Stimulated activated CD8-positive, alpha-beta memory T cell treated with anti-CD3 and anti-CD28 coated beads, Interleukin-7, amount 100 ng/mL, for 24 hours (primary cell): ENCODE results near the gene XYLT1.

Experiments used
- DNase-seq: peaks from one replicate; pipeline ENCODE4 v3.0.0-alpha.2; 2020; ENCODE audit warnings: low read depth

Gene XYLT1

DNA sequence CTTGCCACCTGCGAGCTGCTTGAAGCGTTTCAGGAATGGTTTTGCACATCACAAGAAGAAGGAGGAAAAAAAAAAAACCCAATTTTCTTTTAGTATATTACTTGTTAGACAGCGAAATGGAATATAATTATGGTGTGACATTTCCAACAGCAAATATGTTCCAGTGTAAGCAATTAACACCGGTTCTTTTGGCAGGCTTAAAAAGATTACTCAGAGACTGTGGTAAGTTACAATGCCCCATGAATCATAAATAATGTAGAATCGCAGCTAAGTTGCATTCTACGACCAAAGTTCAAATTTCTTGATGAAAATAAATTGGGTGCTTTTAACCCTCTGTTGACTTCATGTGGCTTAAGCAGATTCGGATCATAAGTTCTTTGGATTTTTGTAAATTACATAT lies 245.2 kb downstream of the XYLT1 start:
- no peak for DNase-seq

DNA sequence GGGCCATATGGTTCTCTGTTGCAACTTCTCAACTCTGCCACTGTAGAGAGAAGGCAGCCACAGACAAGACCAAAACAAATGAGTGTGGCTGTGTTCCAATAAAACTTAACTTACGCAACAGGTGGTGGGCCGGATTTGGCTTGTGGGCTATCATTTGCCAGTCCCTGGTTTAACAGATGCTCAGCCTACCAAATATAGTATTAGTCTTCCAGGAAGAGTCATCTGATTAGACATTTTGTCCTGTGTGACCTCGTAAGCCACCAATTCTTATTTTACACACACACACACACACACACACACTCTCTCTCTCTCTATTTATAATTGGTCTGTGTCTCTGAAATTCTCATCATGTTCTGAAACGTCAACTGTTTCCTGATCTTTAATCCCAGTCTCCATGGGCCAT lies 245.9 kb downstream of the XYLT1 start:
- DNase-seq = no peak

GRCh38 chr16:17224350-17224749 lies 246.4 kb downstream of the XYLT1 start:
- DNase-seq = no peak

DNA sequence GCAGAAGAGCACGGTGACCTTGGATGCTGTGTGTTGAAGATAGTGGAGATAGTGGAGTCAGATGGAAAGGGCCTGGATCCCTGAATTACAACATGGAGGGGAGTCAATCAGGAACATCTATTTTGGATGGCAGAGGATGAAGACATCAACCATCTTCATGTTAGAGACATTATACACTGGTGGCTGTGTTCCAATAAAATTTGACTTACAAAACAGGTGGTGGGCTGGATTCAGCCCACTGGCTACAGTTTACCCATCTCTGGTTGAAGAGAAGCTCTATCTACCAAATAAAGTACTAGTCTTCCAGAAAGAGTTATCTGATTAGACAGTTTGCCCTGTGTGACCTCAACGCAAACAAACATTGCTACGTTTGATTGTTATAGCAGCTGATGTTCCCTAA lies 247.2 kb downstream of the XYLT1 start:
- no peak for DNase-seq

- no peak for DNase-seq
Measured at GRCh38 chr16:17222871-17223401, 247.8 kb downstream of the XYLT1 start.

GRCh38 chr16:17219991-17220390 lies 250.8 kb downstream of the XYLT1 start:
- DNase-seq = no peak

DNA sequence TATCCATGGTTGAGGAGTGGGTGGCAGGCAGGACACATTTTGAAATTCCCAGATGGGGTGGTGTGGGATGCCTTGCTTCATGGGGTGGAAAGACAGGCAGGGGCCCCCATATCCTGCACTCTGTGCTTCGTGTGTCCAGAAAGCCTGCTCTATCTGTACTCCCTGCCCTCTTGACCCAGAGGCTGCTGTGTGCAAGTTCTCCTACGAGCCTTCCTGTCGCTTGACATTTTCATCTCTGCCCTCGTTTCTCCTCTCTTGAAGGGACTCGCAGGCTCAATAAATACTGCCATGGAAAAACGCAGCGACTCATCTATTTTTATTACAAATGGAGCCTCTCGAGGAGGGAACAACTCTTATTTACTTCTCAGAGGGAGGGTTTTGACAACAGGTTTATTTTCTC lies 254.8 kb downstream of the XYLT1 start:
- no peak for DNase-seq

GRCh38 chr16:17215306-17215705 lies 255.5 kb downstream of the XYLT1 start:
- no peak for DNase-seq

GRCh38 chr16:17213974-17214373 lies 256.8 kb downstream of the XYLT1 start:
- DNase-seq = no peak

DNA sequence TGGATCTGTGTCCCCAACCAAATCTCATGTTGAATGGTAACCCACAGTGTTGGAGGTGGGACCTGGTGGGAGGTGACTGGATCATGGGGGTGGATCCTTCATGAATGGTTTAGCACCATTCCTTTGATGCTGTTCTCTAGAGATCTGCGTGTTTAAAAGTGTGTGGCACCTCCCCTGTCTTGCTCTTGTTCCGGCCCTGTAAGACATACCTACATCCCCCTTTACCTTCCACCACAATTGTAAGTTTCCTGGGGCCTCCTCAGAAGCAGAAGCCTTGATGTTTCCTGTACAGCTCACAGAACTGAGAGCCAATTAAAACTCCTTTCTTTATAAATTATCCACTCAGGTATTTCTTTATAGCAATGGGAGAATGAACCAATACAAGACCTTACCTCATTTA lies 257.7 kb downstream of the XYLT1 start:
- DNase-seq = no peak

GRCh38 chr16:17212606-17213005 lies 258.2 kb downstream of the XYLT1 start:
- no peak for DNase-seq

DNA sequence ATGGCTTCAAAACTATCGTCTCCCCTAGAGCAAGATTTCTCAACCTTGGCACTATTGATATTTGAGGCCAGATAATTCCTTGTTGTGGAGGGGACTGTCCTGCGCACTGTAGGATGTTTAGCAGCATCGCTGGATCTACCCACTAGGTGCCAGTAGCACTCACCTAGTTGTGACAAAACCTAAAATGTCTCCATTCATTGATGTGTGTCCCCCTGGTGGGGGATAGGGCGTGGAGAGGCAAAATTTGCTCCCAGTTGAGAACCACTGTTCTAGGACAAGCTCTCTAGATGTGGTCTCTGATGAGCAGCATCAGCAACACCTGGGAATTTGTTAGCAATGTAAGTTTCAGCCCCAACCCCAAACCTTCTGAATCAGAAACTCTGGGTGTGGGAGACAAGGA lies 259.0 kb downstream of the XYLT1 start:
- no peak for DNase-seq

GRCh38 chr16:17206712-17207111 lies 264.0 kb downstream of the XYLT1 start:
- DNase-seq = no peak

DNA sequence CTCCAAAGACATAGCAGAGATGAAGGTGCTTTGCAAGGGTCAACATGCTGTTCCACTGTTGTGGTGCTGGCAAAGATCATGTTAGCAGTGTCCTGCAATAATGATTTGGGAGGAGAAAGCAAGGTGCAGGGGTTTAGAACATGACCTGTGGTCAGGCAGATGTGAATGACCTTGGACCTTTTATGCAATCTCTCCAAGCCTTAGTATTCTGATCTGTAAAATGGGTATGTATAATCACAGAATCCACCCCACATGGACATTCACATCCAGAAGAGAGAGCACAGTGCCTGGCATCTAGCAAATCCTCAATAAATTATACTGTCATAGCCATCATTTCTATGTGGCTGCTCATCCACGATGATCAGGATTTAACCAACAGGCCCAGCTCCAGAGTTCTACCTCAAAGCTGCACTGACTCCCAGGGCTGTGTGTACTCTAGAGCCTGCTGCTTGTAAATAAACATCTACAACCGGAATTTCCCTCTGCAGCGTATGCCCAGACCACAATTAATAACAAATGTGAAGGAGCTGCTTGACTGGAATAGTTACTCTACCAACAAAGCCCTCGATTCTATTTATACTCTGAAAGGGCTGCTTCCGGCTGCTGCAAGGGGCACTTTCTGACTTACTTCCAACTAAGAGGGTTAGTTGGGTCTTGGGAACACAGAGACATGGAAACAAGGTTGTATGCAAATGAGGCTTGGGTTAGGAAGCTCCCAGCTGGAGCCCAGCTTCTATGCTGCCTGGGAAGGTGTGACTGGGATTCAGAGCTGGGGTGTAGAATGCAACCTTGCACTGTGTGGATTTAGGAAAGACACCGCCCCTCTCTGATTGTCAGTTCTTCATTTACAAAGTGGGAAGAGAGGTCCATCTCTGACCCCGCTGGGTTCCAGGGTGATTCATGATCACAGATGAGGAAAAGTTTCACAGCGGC lies 265.2 kb downstream of the XYLT1 start:
- no peak for DNase-seq

DNA sequence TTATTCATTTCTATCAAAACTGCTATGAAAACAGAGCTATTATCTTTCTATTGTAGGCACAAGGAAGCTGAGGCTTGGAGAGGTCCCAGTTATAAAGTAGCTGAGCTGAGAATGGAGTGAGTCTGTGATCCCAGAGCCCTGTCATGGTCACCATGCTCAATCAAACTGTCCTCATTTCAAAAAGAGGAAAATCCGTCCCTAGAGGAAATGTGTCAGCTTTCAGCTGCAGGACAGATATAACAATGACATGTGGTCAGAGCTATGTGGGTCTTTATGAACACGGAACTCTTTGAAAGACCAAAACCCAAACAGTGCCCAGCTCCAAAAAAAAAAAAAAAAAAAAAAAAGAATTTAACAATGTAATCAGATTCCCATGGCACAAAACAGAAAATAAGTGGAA lies 266.1 kb downstream of the XYLT1 start:
- DNase-seq = no peak

DNA sequence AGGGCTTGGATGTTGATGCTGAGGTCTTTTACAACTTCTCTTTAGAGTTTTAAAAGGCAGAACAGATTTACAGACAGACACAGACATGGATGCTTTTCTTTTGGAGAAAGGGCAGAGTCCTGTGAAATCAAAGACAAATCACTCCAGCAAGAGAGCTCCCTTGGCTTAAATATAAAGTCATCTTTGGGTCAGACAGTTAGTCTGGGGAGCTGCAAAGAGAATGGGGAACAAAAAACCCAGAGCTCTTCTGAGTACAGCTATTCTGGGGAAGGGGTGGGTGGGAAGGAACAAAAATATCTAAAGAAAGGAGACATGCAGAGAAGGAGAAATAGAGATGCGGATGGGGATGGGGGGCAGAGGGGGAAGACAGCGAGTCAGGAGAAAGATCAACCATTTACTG lies 266.6 kb downstream of the XYLT1 start:
- DNase-seq = no peak

DNA sequence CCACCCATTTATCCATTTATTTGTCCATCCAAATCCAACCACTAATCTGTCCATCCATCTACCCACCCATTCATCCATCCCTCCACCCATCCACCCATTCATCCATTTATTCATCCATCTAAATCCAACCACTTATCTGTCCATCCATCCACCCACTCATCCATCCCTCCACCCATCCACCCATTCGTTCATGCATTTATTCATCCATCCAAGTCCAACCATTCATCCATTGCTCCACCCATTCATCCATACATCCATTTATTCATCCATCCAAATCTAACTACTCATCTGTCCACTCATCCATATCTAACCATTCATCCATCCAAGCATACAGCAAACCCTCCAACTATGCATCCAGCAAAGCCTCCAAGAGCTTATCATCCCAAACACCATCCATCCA lies 267.3 kb downstream of the XYLT1 start:
- DNase-seq = no peak

- DNase-seq = no peak
Measured at GRCh38 chr16:17199135-17199534, 271.6 kb downstream of the XYLT1 start.

DNA sequence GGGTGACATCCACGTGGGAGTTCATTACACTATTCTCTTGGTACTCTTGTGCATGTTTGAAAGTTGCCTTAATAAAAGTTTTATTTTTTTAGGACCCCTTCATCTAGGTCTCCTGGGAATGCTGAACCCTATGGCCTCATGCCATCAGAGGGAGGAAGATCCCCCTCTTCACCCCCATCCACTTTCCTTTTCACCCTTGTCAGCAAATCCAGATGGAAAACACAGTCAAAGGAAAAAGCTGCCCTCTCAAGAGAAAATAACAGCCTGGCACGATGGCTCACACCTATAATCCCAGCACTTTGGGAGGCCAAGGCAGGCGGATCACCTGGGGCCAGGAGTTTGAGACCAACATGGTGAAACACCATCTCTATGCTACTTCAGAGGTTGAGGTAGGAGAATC lies 274.2 kb downstream of the XYLT1 start:
- no peak for DNase-seq

GRCh38 chr16:17194190-17194780 lies 276.5 kb downstream of the XYLT1 start:
- peak; percentile 36 for DNase-seq

GRCh38 chr16:17193566-17194100 lies 277.1 kb downstream of the XYLT1 start:
- DNase-seq = no peak

DNA sequence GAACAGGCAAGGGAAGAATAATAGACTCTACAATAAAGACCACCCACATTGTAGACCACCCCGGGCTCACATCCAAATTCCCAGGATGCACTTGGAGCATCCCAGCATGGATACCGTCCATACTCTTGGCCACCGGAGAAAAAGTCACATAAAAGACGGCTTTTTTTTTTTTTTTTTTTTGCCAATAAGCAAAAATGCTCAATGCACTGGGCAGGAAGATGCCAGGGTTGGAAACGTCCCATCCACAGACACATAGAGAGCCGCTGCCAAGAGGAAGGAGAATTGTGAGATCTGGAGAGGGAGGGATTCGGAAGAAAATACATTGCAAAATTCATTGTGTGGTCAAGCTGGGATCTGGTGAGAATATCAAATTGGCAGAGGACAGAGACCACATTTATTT lies 286.7 kb downstream of the XYLT1 start:
- DNase-seq = no peak
